HepG2 (cell line): ENCODE measurements around the gene MICAL3. TPM values are rescaled to one million over a fixed set of nuclear protein-coding genes. Genes with fewer than 3 reads are reported as not detected.

Source experiments
- ARID4A ChIP-seq: sonication (generic); formaldehyde crosslinking; IDR thresholded peaks from 2 replicates; pipeline ENCODE4 v1.5.0; 2020; ENCODE audit warnings: mild to moderate bottlenecking, missing genetic modification reagents, borderline replicate concordance
- HOMEZ ChIP-seq: IDR thresholded peaks from 2 replicates; pipeline ENCODE4 v1.6.1; 2016; ENCODE audit warnings: low read depth
- MAX ChIP-seq: IDR thresholded peaks from 2 replicates; pipeline ENCODE4 v1.6.1; 2012; ENCODE audit warnings: inconsistent platforms
- MED8 ChIP-seq: sonication (generic); formaldehyde crosslinking; IDR thresholded peaks from 2 replicates; pipeline ENCODE4 v1.8.1; 2023; ENCODE audit warnings: mild to moderate bottlenecking, missing genetic modification reagents; ENCODE audit not compliant: insufficient replicate concordance
- MYNN ChIP-seq: sonication (generic); formaldehyde crosslinking; IDR thresholded peaks from 2 replicates; pipeline ENCODE4 v1.4.0; 2020; ENCODE audit warnings: mild to moderate bottlenecking, low read depth, missing genetic modification reagents
- NFATC3 ChIP-seq: sonication (generic); formaldehyde crosslinking; IDR thresholded peaks from 2 replicates; pipeline ENCODE4 v1.5.1; 2020; ENCODE audit warnings: mild to moderate bottlenecking, missing genetic modification reagents
- NFE2L1 ChIP-seq: sonication (generic); formaldehyde crosslinking; IDR thresholded peaks from 2 replicates; pipeline ENCODE4 v1.4.0; 2020; ENCODE audit warnings: missing genetic modification reagents, mild to moderate bottlenecking, borderline replicate concordance
- STAG1 ChIP-seq: sonication (generic); formaldehyde crosslinking; IDR thresholded peaks from 2 replicates; pipeline ENCODE4 v1.4.0; 2020; ENCODE audit warnings: missing genetic modification reagents
- TFAP4 ChIP-seq: sonication (generic); IDR thresholded peaks from 2 replicates; pipeline ENCODE4 v1.6.1; 2016; ENCODE audit warnings: low read depth, borderline replicate concordance
- TRAFD1 ChIP-seq: sonication (generic); formaldehyde crosslinking; IDR thresholded peaks from 2 replicates; pipeline ENCODE4 v1.5.1; 2020; ENCODE audit warnings: missing genetic modification reagents, mild to moderate bottlenecking, borderline replicate concordance
- ZBTB7B ChIP-seq: sonication (generic); formaldehyde crosslinking; IDR thresholded peaks from 2 replicates; pipeline ENCODE4 v1.4.0; 2020; ENCODE audit warnings: missing genetic modification reagents
- ZBTB8A ChIP-seq: sonication (generic); formaldehyde crosslinking; IDR thresholded peaks from 2 replicates; pipeline ENCODE4 v1.4.0; 2020; ENCODE audit warnings: mild to moderate bottlenecking, low read depth, missing genetic modification reagents, borderline replicate concordance
- ZFP37 ChIP-seq: sonication (generic); formaldehyde crosslinking; IDR thresholded peaks from 2 replicates; pipeline ENCODE4 v1.4.0; 2020; ENCODE audit warnings: missing genetic modification reagents, borderline replicate concordance
- ZNF121 ChIP-seq: sonication (generic); formaldehyde crosslinking; IDR thresholded peaks from 2 replicates; pipeline ENCODE4 v1.5.0; 2020; ENCODE audit warnings: mild to moderate bottlenecking, missing genetic modification reagents
- ZNF17 ChIP-seq: sonication (generic); formaldehyde crosslinking; IDR thresholded peaks from 2 replicates; pipeline ENCODE4 v1.5.0; 2020; ENCODE audit warnings: mild to moderate bottlenecking, missing genetic modification reagents
- ZNF264 ChIP-seq: sonication (generic); formaldehyde crosslinking; IDR thresholded peaks from 2 replicates; pipeline ENCODE4 v1.4.0; 2020; ENCODE audit warnings: missing genetic modification reagents
- ZNF33B ChIP-seq: sonication (generic); formaldehyde crosslinking; IDR thresholded peaks from 2 replicates; pipeline ENCODE4 v1.5.1; 2020; ENCODE audit warnings: mild to moderate bottlenecking, missing genetic modification reagents
- ZNF446 ChIP-seq: sonication (generic); formaldehyde crosslinking; IDR thresholded peaks from 2 replicates; pipeline ENCODE4 v1.5.0; 2020; ENCODE audit warnings: mild to moderate bottlenecking, missing genetic modification reagents
- ZNF564 ChIP-seq: sonication (generic); formaldehyde crosslinking; IDR thresholded peaks from 2 replicates; pipeline ENCODE4 v1.8.1; 2023; ENCODE audit warnings: mild to moderate bottlenecking, missing genetic modification reagents
- ZNF597 ChIP-seq: sonication (generic); formaldehyde crosslinking; IDR thresholded peaks from 2 replicates; pipeline ENCODE4 v1.5.0; 2020; ENCODE audit warnings: missing genetic modification reagents
- ZNF883 ChIP-seq: sonication (generic); formaldehyde crosslinking; IDR thresholded peaks from 2 replicates; pipeline ENCODE4 v1.5.1; 2020; ENCODE audit warnings: mild to moderate bottlenecking, missing genetic modification reagents; ENCODE audit errors: not compliant biosample characterization
- polyA plus RNA-seq, 8 experiments: library from polyadenylated mRNA; depleted of rRNA in 3 of 8; stranded (reverse) in 7 of 8; unstranded in 1 of 8; fragments of >200 nt; fragmentation: Illumina TruSeq in 4 of 8; extraction: Trizol in 4 of 8; gene quantifications; 2 replicates each; pipeline versions ENCODE4 v1.2.1 to v1.2.3, GENCODE V29; 2011 to 2016; ENCODE audit warnings: low read depth in 4 of 8, missing spikeins in 1 of 8, mixed read lengths in 1 of 8; ENCODE audit not compliant: insufficient read depth in 1 of 8
- total RNA-seq, 5 experiments: library from RNA; depleted of rRNA; stranded (reverse); fragments of >200 nt; fragmentation: Illumina TruSeq; extraction: Trizol; gene quantifications; 2 replicates each; pipeline ENCODE4 v1.2.3, GENCODE V29; 2016; ENCODE audit warnings: low read depth in 1 of 5

The MICAL3 gene
- total and polyA plus RNA-seq, 2 of the 13 experiments (the other 11 are each of a cell fraction or from before 2014, with no cell fraction given): 5.3 to 12.5 TPM

GRCh38 chr22:17938484-17938924, 85.9 kb downstream of the MICAL3 start (continued):
- TF ChIP-seq NFATC3 (no peak), ZNF883 (CRISPR knock-in tag) (no peak), NFE2L1 (CRISPR knock-in tag) (no peak), ARID4A (CRISPR knock-in tag) (peak; percentile 59; the same call in 1 of the 2 replicates), ZNF564 (CRISPR knock-in tag) (0 out of 2 replicates have a peak, but pooled peaks have one; percentile 8), ZNF17 (no peak), ZBTB8A (CRISPR knock-in tag) (no peak), ZFP37 (no peak), TFAP4 (peak; percentile 46; the same call in 1 of the 2 replicates), MYNN (no peak), ZNF597 (CRISPR knock-in tag) (no peak), ZNF33B (CRISPR knock-in tag) (no peak), ZNF121 (CRISPR knock-in tag) (no peak), MED8 (CRISPR knock-in tag) (no peak), MAX (peak; percentile 95), ZNF446 (CRISPR knock-in tag) (no peak), HOMEZ (no peak), ZBTB7B (CRISPR knock-in tag) (no peak), ZNF264 (CRISPR knock-in tag) (peak; percentile 88), STAG1 (CRISPR knock-in tag) (no peak), TRAFD1 (CRISPR knock-in tag) (no peak)
